Measurements from ENCODE around the gene YTHDC2.

DNA sequence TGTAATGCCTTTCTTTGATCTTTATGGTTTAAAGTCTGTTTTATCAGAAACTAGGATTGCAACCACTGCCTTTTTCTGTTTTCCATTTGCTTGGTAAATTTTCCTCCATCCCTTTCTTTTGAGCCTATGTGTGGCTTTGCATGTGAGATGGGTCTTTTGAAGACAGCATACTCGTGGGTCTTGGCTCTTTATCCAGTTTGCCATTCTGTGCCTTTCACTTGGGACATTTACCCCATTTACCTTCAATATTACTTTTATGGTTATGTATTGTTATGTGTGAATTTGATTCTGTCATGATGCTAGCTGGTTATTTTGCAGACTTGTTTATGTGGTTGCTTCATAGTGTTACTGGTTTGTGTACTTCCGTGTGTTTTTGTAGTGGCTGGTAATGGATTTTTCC is 59.2 kb downstream of the YTHDC2 start:
- TF ChIP-seq GATA2 (IDR thresholded peaks at IDR 0.05; ENCODE audit: low read depth, low read length): no peak
- no peak for TF ChIP-seq GATA3 (IDR thresholded peaks at IDR 0.05; ENCODE audit: low read depth, low read length)

Measured in SH-SY5Y (cell line).